ENCODE measurements around the gene RHOU.
A peak's percentile ranks its signal among the peaks of the same experiment; 100 is the strongest.
"Not testable (repeated sequence)": the region's sequence is repeated elsewhere in the genome, so short reads cannot be mapped to it uniquely, and the experiment has no call there.

RHOU gene

DNA sequence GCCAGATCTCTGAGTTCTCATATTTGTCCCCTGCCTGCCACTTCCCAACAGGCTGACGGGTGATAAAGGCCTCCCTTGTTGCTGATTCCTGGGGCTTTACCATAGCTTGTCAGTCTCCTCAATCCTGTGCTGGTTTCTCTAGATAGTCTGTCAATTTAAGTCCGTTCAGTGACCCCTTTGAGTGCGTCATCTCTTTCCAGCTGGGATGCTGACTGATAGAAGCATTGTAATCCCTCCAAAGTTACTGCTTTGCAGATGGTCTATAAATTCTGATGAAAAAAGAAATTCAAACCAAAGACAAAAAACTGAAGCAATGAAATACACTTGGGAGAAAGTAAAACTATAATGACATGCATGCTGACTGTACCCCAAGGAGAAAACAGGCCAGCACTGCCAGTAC is 28.3 kb downstream of the RHOU start:
- DNase-seq, result no peak

DNA sequence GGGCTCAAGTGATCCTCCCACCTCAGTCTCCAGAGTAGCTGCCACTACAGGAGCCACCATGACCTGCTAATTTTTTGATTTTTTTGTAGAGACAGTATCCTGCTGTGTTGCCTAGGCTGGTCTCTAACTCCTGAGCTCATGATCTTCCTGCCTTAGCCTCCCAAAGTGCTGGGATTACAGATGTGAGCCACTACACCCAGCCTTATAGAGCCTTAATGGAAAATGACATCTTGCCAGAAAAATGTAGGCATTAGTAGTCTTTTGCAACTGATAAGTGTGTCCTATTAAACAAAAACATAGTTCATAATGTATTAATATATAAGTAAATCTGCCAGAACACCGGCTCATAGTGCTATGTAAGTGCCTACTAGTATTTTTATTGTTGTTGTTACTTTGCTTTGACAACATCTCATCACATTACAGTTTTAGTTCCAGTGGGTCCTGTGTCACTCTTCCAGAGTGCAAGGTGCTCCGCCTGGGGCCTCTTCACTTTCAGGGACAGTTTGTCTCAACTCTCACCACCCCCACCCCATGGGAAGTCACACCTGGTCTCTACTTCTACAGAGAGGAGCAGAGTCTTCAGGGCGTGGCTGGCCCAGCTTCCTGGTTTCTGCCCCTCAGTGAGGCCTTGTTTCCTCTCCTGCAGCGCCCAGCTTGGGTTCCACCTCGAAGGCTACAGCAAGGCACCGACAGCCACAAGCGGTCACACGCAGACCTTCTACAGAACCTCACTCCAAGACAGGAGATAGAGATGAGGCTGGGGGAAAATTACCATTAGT is 30.1 kb downstream of the RHOU start:
- peak; percentile 27 for DNase-seq

DNA sequence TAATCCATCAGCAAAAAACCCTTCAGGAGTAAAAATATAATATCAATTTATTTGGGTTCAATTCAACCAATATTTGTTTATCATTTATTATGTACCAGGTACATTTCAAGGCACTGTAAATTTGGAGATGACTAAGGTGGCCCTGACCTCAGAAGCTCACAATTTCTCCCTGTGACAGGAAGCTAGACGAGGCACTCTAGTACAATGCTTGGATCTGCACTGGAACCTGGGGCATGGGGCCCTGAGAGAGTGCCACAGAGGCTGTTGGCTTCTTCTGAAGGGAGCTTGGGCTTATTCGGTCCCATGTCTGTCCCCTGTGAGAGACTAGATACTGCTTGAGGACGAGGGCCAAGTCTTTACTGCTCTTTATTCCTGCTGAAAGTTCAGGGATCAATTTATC is 31.5 kb downstream of the RHOU start:
- DNase-seq, result no peak

DNA sequence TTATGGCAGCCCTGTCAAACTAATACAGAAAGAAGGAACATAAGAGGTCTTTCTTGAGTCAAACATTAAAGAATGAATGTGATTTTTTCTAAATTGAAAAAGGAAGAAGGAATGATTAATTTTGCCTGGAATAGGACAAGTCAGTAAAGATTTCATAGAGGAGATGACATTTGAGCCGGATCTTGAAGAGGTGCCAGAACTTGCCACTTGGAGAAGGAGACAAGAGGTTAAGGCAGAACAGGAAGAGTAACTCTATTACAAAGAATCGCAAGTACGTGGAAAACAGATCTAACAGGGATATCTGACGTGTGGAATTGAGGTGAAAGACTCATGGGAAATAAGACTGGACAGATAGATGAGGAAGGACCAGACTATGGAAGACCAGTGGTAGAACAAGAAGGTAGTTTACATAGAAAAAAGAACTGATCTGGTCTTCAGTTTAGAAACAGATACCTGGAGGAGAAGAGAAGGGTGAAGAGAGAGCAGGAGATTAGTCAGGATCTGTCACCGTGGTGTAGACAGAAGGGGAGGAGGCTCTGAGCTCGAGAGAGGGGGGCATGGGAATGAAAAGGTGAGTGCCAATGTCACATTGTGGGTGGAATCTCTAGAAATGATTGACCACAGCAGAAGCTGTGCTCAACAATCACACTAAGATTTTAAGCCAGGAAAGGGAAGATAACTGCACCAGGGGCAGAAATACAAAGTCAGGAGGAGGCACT is 32.5 kb downstream of the RHOU start:
- no peak for DNase-seq

GRCh38 chr1:228768355-228769000 is 33.2 kb downstream of the RHOU start:
- no peak for DNase-seq

DNA sequence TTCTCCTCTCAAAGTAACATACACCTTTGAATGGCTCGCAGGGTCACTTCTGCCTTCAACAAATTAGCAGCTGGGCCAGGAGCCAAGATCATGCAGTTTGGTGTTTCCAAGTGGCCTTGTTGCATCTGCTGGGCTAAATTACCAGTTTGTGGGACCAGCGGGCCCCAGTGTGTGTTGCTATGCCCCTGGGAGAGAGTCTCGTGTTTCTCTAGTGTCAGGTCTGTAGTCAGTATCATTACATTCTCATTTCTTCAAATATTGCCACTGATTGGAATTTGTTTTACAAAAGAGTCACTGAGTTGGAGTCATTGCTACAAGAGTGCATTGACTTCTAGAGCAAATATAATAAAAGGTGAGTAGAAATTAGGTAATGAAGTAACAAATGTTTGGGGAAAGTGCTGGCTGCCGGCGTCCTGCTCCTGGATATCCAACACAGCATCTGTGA is 35.5 kb downstream of the RHOU start:
- DNase-seq, result no peak

GRCh38 chr1:228772516-228773212 is 37.4 kb downstream of the RHOU start:
- no peak for DNase-seq

DNA sequence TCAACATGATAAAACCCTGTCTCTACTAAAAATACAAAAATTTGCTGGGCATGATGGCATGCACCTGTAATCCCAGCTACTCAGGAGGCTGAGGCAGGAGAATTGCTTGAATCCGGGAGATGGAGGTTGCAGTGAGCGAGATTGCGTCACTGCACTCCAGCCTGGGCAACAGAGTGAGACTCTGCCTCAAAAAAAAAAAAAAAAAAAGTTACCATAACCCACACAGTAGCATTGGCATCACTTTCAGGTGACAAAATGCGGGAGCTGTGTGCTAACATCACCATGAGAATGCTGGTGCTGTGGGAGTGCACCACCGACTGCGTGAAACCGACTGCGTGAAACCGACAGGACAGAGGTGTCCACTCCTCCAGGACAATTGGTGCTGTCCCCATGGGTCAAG is 40.7 kb downstream of the RHOU start:
- DNase-seq, result not testable (repeated sequence)

DNA sequence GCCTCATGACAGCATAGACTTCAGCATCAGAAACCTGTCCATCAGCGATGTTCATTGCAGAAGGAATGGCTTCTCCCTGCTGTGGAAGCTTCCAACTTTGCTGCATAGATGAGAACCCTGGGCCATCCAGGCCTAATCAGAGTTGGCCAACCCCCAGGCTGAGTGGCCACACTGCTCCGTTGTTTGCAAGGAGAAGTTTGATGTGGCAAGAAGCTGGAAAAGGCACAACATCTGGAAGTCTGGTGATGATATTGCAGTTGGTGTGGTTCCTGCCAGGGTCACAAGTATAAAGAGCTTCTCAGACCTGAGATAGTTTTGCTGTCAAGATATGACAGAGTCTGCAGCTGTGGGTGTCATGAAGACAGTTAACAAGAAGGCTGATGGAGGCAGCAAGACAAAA is 41.2 kb downstream of the RHOU start:
- no peak for DNase-seq

DNA sequence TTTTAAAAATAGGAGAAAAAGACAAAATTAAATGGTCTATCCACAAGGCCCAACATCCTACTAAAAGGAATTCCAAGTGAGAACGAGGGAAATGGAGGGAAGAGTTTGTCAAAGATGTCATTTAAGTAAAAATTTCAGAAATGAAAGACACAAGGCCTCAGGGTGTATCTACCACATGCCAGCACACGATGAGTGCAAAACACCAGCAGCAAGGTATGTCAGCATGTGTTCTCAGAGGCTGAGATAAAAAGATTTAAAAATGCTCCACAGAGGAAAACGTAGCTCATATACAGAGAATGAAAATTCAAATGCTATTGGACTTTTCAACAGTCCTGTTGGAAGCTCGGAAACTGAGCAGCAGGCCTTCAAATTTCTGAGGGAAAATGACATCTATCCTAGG is 42.0 kb downstream of the RHOU start:
- DNase-seq, result no peak

DNA sequence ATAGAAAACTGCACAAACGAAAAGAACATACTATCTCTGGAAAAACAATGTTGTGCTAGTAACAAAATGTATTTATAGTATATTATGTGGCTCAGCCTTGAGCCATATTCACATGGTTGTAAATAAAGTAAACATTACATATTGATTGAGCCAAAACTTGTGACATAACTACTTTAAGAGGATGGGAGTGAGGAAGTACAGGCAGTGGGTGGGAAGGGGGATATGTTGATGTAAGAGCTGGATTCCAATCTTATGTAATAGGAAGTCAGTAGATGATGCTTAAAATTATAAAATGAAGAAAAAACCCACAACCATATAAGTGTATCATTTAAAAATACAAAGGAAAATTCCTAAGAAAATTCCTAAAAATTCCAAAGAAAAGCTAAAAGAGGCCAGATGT is 42.7 kb downstream of the RHOU start:
- DNase-seq, result no peak

DNA sequence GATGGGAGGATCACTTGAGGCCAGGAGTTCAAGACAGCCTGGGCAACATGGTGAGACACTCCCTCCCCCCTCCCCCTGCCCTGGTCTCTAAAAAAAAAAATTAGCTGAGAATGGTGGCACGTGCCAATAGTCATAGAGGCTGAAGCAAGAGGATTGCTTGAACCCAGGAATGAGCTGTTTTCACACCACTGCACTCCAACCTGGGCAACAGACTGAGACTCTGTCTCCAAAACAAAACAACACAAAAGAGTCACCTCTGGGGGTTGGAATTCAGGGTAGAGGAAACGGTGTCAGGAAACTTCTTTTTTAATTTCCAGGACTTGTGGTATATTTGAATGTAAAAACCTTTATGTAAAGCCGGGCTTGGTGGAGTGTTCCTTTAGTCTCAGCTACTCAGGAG is 43.2 kb downstream of the RHOU start:
- no peak for DNase-seq

GRCh38 chr1:228778961-228779360 is 43.7 kb downstream of the RHOU start:
- no peak for DNase-seq

- no peak for DNase-seq
Observed at GRCh38 chr1:228781161-228781808, 46.0 kb downstream of the RHOU start.

DNA sequence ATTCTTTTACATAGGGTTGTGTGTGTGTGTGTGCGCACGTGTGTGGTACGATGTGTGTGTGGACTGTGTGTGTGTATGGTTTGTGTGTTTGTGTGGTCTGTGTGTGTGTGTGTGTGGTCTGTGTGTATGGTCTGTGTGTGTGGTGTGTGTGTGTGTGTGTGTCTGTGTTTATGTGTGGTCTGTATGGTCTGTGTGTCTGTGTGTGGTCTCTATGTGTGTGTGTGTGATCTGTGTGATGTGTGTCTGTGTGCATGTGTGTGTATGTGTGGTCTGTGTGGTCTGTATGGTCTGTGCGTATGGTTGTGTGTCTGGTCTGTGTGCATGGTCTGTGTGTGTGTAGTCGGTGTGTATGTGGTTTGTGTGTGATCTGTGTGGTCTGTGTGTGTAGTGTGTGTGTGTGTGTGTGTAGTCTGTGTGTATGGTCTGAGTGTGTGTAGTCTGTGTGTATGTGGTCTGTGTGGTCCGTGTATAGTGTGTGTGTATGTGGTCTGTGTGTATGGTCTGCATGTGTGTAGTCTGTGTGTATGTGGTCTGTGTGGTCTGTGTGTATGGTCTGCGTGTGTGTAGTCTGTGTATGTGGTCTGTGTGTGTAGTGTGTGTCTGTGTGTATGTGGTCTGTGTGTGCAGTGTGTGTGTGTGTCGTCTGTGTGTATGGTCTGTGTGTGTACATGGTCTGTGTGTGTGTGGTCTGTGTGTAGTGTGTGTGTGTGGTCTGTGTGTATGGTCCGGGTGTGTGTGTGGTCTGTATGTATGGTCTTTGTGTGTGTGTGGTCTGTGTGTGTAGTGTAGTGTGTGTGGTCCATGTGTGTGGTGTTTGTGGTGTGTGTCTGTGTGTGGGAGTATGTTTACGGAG is 46.8 kb downstream of the RHOU start:
- DNase-seq, result no peak

DNA sequence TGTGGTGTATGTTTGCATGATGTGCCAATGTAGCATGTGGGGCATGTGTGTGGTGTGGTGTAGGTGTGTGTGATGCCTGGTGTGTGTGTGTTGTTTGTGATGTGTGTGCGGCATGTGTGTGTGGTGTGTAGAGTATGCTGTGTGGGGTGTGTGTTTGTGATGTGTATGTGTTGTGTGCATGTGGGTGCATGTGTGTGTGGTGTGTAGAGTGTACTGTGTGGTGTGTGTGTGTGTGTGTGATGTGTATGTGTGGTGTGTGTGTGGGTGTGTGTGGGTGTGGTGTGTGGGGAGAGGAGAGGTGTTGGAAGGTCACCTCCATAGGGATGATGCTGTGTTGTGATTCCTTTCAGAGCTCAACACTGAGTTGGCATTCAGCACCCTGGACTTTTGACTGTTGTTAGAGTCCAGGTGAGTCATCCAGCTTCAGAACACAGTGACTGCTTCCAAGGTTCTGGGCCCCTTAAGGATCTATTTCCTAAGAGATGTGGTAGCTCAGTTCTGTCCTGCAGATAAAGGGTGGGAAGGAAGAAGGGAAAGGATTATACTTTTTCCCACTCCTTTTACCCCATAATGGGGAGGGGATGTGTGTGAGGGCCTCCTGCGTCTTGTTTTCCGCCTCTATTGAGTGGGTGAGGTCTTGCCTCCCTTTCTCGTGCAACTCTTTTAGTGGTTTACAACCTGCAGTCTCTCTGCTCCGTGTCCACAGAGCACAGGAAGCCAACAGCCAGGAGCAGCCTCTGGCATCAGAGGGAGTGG is 47.6 kb downstream of the RHOU start:
- no peak for DNase-seq

DNA sequence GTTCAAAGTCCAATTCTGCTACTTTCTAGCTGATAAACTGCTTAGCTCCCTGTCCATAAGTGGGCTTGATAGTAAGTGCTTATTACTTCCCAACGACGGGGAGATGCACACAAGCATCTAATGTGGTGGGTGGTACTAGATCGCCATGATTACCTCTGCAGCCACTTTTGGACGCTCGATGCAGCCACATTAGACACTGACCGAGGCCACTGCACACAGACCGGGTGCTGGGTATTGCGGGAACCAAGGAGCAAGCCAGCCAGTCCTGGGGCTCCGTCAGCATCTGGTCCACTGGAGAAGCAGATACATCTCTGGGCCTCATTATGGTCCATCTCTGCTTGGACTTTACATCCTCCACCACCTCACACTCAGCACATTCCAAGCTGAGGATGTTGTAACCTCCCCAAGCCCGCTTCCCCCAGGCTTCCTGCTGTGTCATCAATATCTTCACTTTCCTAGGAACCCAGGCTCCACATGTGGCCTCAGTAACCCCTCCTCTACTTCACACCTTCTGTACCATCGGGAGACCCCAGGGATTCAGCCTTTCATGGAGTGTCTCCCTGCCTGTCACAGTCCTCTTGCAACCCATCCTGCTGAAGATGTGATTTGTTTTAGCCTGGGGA is 48.2 kb downstream of the RHOU start:
- DNase-seq, result no peak

DNA sequence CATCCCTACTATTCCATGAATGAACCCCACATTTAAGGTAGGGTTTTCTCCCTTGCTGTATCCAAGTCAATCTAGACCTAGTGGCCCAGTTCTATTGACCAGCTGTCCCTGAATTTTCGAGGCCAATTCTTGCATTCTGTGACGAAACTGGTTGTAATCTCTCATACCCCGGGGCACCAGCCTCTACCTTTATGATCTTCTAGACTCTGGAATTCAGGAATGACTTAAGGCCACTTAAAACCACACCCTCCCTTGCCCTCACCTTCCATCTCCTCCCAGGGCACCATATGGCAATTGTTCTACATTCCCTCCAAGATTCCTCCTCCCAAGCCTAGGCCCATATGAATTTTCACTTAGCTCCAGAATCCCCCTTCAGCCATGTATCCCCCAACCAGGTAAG is 48.9 kb downstream of the RHOU start:
- no peak for DNase-seq

GRCh38 chr1:228785366-228786330 is 50.4 kb downstream of the RHOU start:
- no peak for DNase-seq

All from CD4-positive, alpha-beta T cell treated with Interleukin-17A for 4 hours (primary cell).